Endothelial cell of umbilical vein (primary cell): ENCODE results near the gene PTGES3. TPM values are rescaled to one million over a fixed set of nuclear protein-coding genes. Genes with fewer than 3 reads are reported as not detected.

Experiments
- BruUV-seq: library from RNA; stranded (reverse); fragments of 400-500 nt; replicated peaks from 2 replicates; lab custom pipeline; 2021; lab: Mats Ljungman, UMichigan
- CTCF ChIA-PET: fragments of 300-600, 350-600 bp; sonication (Branson Sonifier 250); formaldehyde crosslinking; loops from one replicate; lab custom pipeline; 2021; ENCODE audit warnings: antibody characterized with exemption, inconsistent platforms; lab: Charles Lee
- POLR2A ChIA-PET: fragments of 300-600, 350-600 bp; sonication (Branson Sonifier 250); formaldehyde crosslinking; loops from one replicate; lab custom pipeline; 2021; ENCODE audit warnings: antibody characterized with exemption, inconsistent platforms; lab: Charles Lee
- DNase-seq: peaks from one replicate; pipeline ENCODE4 v3.0.0-alpha.2; 2011; ENCODE audit warnings: low read depth, low spot score
- FAIRE-seq: peaks from 2 replicates; lab custom pipeline; 2011; peaks lifted over from hg19 to GRCh38; lab: Jason Lieb, UNC
- H2AFZ ChIP-seq: 2 replicates; pipeline ENCODE4 v1.6.0; 2012; ENCODE audit warnings: low read depth, low read length, control low read depth, inconsistent platforms
- H3K27ac ChIP-seq: 2 replicates; pipeline ENCODE4 v1.5.1; 2011; ENCODE audit warnings: low read depth, mild to moderate bottlenecking, control low read depth, low read length, moderate library complexity; ENCODE audit not compliant: insufficient read depth
- H3K27me3 ChIP-seq, 2 experiments: 2 replicates each; pipeline versions ENCODE4 v1.6.0 to v1.6.1; 2011; ENCODE audit warnings: low read length in 2 of 2, mixed read lengths in 1 of 2; ENCODE audit not compliant: control insufficient read depth in 2 of 2, insufficient read depth in 2 of 2
- H3K36me3 ChIP-seq, 2 experiments: 2 replicates in 1 of 2; 3 replicates in 1 of 2; pipeline ENCODE4 v1.5.1; 2011; ENCODE audit warnings: low read length in 2 of 2, mild to moderate bottlenecking in 1 of 2, moderate library complexity in 1 of 2; ENCODE audit not compliant: control insufficient read depth in 2 of 2, insufficient read depth in 2 of 2; ENCODE audit errors: extremely low read depth in 1 of 2
- H3K4me1 ChIP-seq: 3 replicates; pipeline ENCODE4 v1.5.1; 2011; ENCODE audit warnings: mild to moderate bottlenecking, low read length; ENCODE audit not compliant: control insufficient read depth, insufficient read depth; ENCODE audit errors: extremely low read depth
- H3K4me2 ChIP-seq: 2 replicates; pipeline ENCODE4 v1.6.1; 2011; ENCODE audit warnings: low read length, control low read depth, mixed read lengths; ENCODE audit not compliant: insufficient read depth
- H3K4me3 ChIP-seq, 3 experiments: fragments of 200-600 bp in 1 of 3; sonication (generic), shearing (Covaris generic) in 1 of 3; replicated peaks in 1 of 3; 2 replicates each; pipeline ENCODE4 v1.5.1; 2011 to 2016; ENCODE audit warnings: control low read depth in 3 of 3, low read length in 3 of 3, mild to moderate bottlenecking in 2 of 3, inconsistent platforms in 1 of 3, low read depth in 1 of 3, moderate library complexity in 1 of 3; ENCODE audit not compliant: insufficient read depth in 1 of 3
- H3K79me2 ChIP-seq: 2 replicates; pipeline ENCODE4 v1.6.0; 2012; ENCODE audit warnings: low read length, inconsistent platforms; ENCODE audit not compliant: control insufficient read depth, insufficient read depth
- H3K9ac ChIP-seq: replicated peaks from 2 replicates; pipeline ENCODE3; 2011; ENCODE audit warnings: low read length, control low read depth; ENCODE audit not compliant: insufficient read depth; ENCODE audit errors: extremely low read depth
- H3K9me1 ChIP-seq: replicated peaks from 3 replicates; pipeline ENCODE4 v1.6.0; 2011; ENCODE audit warnings: mild to moderate bottlenecking, low read length; ENCODE audit not compliant: control insufficient read depth, insufficient read depth; ENCODE audit errors: extremely low read depth
- H3K9me3 ChIP-seq: replicated peaks from 2 replicates; pipeline ENCODE4 v1.5.1; 2012; ENCODE audit warnings: low read length, inconsistent platforms; ENCODE audit not compliant: control insufficient read depth, insufficient read depth
- H4K20me1 ChIP-seq: replicated peaks from 2 replicates; pipeline ENCODE3; 2011; ENCODE audit warnings: mild to moderate bottlenecking, low read length; ENCODE audit not compliant: control insufficient read depth, insufficient read depth; ENCODE audit errors: extremely low read depth
- FOS ChIP-seq: IDR thresholded peaks from 2 replicates; pipeline ENCODE4 v1.6.1; 2011; ENCODE audit warnings: mild to moderate bottlenecking, low read length, moderate library complexity, borderline replicate concordance; ENCODE audit not compliant: insufficient read depth
- JUN ChIP-seq: IDR thresholded peaks from 2 replicates; pipeline ENCODE4 v1.6.1; 2011; ENCODE audit warnings: borderline replicate concordance, low read depth; ENCODE audit not compliant: insufficient read length, insufficient read depth
- MYC ChIP-seq: IDR thresholded peaks from one replicate; pipeline ENCODE4 v1.6.1; 2011; ENCODE audit warnings: mild to moderate bottlenecking, low read depth, low read length
- POLR2A ChIP-seq: IDR thresholded peaks from 2 replicates; pipeline ENCODE4 v1.6.1; 2012; ENCODE audit warnings: low read depth, mild to moderate bottlenecking, control low read depth, low read length
- POLR2AphosphoS5 ChIP-seq: IDR thresholded peaks from 2 replicates; pipeline ENCODE4 v1.6.1; 2012; ENCODE audit warnings: low read depth, mild to moderate bottlenecking, control low read depth, low read length, moderate library complexity; ENCODE audit not compliant: insufficient read depth
- dilution Hi-C: fragments of 300-500 bp; cut with MboI; formaldehyde crosslinking; loops from one replicate; pipeline ENCODE4 v1.15.0; 2019; ENCODE audit warnings: low sequenced_read_pairs; ENCODE audit not compliant: extremely low pct_ligation_motif_present
- intact Hi-C: fragments of 100-400 bp; cut with micrococcal nuclease; formaldehyde crosslinking; loops from one replicate; pipeline ENCODE4 v1.10.0; 2022
- polyA plus RNA-seq, 4 experiments: library from polyadenylated mRNA; depleted of rRNA in 3 of 4; stranded (reverse) in 3 of 4; unstranded in 1 of 4; fragments of >200 nt; gene quantifications; 2 replicates each; pipeline versions ENCODE4 v1.2.1 to v1.2.3, GENCODE V29; 2011 to 2012; ENCODE audit warnings: missing spikeins in 1 of 4
- total RNA-seq: library from RNA; stranded (reverse); gene quantifications from 2 replicates; pipeline ENCODE4 v1.2.3, GENCODE V29; 2021
- TF ChIP-seq, protein P1 (sequence below): IDR thresholded peaks from 2 replicates; pipeline ENCODE4 v1.6.1; 2011; ENCODE audit not compliant: insufficient read depth, insufficient read length
- TF ChIP-seq, protein P2 (sequence below), 2 donors: IDR thresholded peaks; 1 replicate in 1 of 2; 2 replicates in 1 of 2; pipeline ENCODE4 v1.5.1; 2011; ENCODE audit warnings: low read length in 2 of 2, mild to moderate bottlenecking in 2 of 2, moderate library complexity in 2 of 2, control low read depth in 1 of 2, inconsistent platforms in 1 of 2, low read depth in 1 of 2; ENCODE audit not compliant: insufficient read depth in 1 of 2; ENCODE audit errors: extremely low read depth in 1 of 2

PTGES3 gene
- total and polyA plus RNA-seq, 2 donors (not counting 3 experiments of a cell fraction or from before 2014, with no cell fraction given), result 48.5 to 278 TPM

DNA sequence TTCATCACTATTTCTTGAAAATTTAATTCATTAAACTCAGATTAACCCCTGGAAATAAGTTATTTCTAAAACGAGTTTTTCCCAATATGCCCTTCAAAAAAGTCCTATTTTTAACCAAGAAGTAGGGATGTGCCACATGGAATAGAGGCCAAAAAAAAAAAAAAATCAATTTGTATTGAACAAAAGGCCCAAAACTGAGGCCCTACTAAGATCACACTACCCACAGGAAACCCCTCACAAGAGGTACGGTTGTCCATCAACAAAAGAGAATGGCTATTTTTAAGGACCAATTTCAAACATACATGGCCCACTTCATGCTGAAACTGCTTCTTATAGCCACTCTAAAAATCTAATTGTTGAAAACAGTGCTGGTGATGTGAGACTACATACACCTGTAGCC is 50.5 kb downstream of the PTGES3 start:
- H3K36me3 ChIP-seq, result peaks cover 24 to 27% of the 10 kb centered on the region in 2 experiments
- no peak overlapping the region for H3K9ac ChIP-seq
- no peaks in the 10 kb centered on the region for H3K27me3 ChIP-seq
- H3K9me3 ChIP-seq, result no peaks in the 10 kb centered on the region
- TF ChIP-seq POLR2A (no peak), POLR2AphosphoS5 (no peak), FOS (no peak)
- TF ChIP-seq, protein P1, sequence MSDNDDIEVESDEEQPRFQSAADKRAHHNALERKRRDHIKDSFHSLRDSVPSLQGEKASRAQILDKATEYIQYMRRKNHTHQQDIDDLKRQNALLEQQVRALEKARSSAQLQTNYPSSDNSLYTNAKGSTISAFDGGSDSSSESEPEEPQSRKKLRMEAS, result no peak
- no peak overlapping the region for H3K27ac ChIP-seq
- H3K79me2 ChIP-seq, result peaks cover 29% of the 10 kb centered on the region
- H3K4me3 ChIP-seq, result no peak overlapping the region
- H3K9me1 ChIP-seq, result no peaks in the 10 kb centered on the region
- no TSS peak for BruUV-seq
- POLR2A ChIA-PET, result no interaction called here
- intact Hi-C loops, result loop anchor here (1.0 to 5.0 kb wide), 5 partner anchors 9 to 475 kb away; partner anchors contain the start of genes NACA, PTGES3 and STAT6
- H4K20me1 ChIP-seq, result no peaks in the 10 kb centered on the region
- H3K4me1 ChIP-seq, result peaks cover 27% of the 10 kb centered on the region
- no peak overlapping the region for H3K4me2 ChIP-seq
- CTCF ChIA-PET, result interaction anchor here (1.4 kb wide), 1 partner anchor 31 kb away, joined by 5 read pairs; no protein-coding TSS in a partner anchor
- FAIRE-seq (no peak), DNase-seq (no peak)
- dilution Hi-C loops, result no loop called here
- no peak overlapping the region for H2AFZ ChIP-seq

DNA sequence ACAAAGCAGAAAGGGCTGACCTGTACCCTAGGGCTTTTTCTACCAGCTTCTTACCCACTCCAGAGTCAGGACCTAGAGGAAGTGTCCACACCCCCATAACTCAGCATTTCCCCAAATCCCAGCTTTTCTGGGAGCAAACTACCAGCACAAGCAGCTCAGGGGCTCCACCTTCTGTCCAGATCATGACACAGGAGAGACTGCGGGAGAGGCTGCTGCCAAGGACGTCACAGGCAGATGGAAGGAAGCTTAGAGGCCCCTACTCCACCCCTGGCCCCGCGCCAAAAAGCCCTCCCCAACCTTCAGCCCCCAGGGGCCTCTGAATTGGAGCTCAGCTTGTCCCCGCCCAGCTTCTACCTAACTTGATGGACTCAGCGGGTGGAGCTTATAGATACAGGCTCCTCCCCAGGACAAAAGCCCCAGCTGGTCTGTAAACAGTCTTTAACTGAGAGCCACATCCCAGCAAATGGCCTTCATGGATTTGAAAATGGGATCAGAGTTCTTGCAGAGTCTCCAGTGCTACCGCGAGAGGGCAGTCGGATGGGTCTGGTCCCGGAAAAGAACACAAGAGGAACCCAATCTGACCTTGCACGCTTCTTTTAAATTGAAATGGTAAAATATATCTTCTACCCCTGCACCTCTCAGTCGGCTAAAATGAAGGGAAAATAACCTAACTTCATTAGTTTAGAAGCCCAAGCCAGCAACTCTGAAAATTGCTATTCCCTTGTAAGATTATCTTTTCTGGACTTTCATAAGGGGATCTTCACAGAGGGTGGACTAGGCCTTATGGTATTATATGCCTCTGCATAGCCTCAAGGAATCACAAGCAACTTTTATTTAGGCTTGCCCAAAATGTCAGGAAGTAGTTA is 51.2 kb downstream of the PTGES3 start:
- no TSS peak for BruUV-seq
- H3K4me3 ChIP-seq, result peak overlapping the region in 2 of 3 experiments; percentile 21 to 76
- H3K9me1 ChIP-seq, result no peaks in the 10 kb centered on the region
- dilution Hi-C loops, result no loop called here
- H3K27me3 ChIP-seq, result no peaks in the 10 kb centered on the region
- intact Hi-C loops, result loop anchor here (1.0 to 5.0 kb wide), 8 partner anchors 9 to 475 kb away; partner anchors contain the start of genes NACA, PTGES3 and STAT6
- H3K4me2 ChIP-seq, result peak overlapping the region; percentile 71
- H2AFZ ChIP-seq, result peak overlapping the region; percentile 2
- DNase-seq (peak; percentile 99), FAIRE-seq (peak; percentile 90)
- peaks cover 18 to 21% of the 10 kb centered on the region in 2 experiments for H3K36me3 ChIP-seq
- H4K20me1 ChIP-seq, result no peaks in the 10 kb centered on the region
- peak overlapping the region; percentile 48 for H3K27ac ChIP-seq
- CTCF ChIA-PET, result interaction anchor here (0.6 to 3.9 kb wide), 48 partner anchors 9 to 474 kb away, joined by 3 to 150 read pairs (median 5); partner anchors contain the start of genes ATP5F1B, GLS2, NACA and PRIM1
- TF ChIP-seq POLR2A, result peak; percentile 78
- TF ChIP-seq, protein P2, sequence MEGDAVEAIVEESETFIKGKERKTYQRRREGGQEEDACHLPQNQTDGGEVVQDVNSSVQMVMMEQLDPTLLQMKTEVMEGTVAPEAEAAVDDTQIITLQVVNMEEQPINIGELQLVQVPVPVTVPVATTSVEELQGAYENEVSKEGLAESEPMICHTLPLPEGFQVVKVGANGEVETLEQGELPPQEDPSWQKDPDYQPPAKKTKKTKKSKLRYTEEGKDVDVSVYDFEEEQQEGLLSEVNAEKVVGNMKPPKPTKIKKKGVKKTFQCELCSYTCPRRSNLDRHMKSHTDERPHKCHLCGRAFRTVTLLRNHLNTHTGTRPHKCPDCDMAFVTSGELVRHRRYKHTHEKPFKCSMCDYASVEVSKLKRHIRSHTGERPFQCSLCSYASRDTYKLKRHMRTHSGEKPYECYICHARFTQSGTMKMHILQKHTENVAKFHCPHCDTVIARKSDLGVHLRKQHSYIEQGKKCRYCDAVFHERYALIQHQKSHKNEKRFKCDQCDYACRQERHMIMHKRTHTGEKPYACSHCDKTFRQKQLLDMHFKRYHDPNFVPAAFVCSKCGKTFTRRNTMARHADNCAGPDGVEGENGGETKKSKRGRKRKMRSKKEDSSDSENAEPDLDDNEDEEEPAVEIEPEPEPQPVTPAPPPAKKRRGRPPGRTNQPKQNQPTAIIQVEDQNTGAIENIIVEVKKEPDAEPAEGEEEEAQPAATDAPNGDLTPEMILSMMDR (IDR thresholded peaks at IDR 0.05; ENCODE audit: extremely low read depth in 1 of 2, insufficient read depth in 1 of 2, low read depth in 1 of 2, low read length in 2 of 2), result peak; percentile 65 to 77
- no peak for TF ChIP-seq JUN
- no peak for TF ChIP-seq MYC
- peak; percentile 85 for TF ChIP-seq POLR2AphosphoS5
- peaks cover 21% of the 10 kb centered on the region for H3K79me2 ChIP-seq
- no peaks in the 10 kb centered on the region for H3K9me3 ChIP-seq
- H3K4me1 ChIP-seq, result peaks cover 34% of the 10 kb centered on the region
- H3K9ac ChIP-seq, result peak overlapping the region; percentile 28
- POLR2A ChIA-PET, result interaction anchor here (0.6 to 1.4 kb wide), 6 partner anchors 8 to 88 kb away, joined by 3 to 10 read pairs (median 6); partner anchors contain the start of genes ATP5F1B, NACA and PTGES3
